ENCODE data around the gene SRBD1.

SRBD1 gene

GRCh38 chr2:45406621-45407020 is 204.4 kb downstream of the SRBD1 start:
- Histone ChIP-seq H3K36me3 (replicated peaks; ENCODE audit: low read depth, low read length) (peaks cover 5% of the 10 kb centered on the region), H4K20me1 (ENCODE audit: insufficient read depth, low read length) (no peaks in the 10 kb centered on the region), H3K9me3 (ENCODE audit: insufficient read depth, low read length) (no peaks in the 10 kb centered on the region), H2AFZ (ENCODE audit: low read depth, low read length) (no peak overlapping the region), H3K4me1 (ENCODE audit: low read length) (no peaks in the 10 kb centered on the region), H3K27ac (ENCODE audit: low read length) (no peak overlapping the region), H3K4me3 (ENCODE audit: low read length) (no peak overlapping the region), H3K27me3 (ENCODE audit: low read depth, low read length) (no peaks in the 10 kb centered on the region), H3K79me2 (ENCODE audit: low read length) (no peaks in the 10 kb centered on the region), H3K9ac (ENCODE audit: low read length) (no peak overlapping the region), H3K4me2 (ENCODE audit: low read length) (no peak overlapping the region)
- TF ChIP-seq EZH2phosphoT487 (IDR thresholded peaks at IDR 0.05; ENCODE audit: low read depth), result no peak
- TF ChIP-seq CTCF (IDR thresholded peaks at IDR 0.05; ENCODE audit: low read depth, low read length), result no peak

- TF ChIP-seq CTCF (IDR thresholded peaks at IDR 0.05; ENCODE audit: low read depth, low read length), result no peak
- Histone ChIP-seq H3K79me2 (ENCODE audit: low read length) (no peaks in the 10 kb centered on the region), H3K9ac (ENCODE audit: low read length) (no peak overlapping the region), H3K4me2 (ENCODE audit: low read length) (no peak overlapping the region), H3K36me3 (replicated peaks; ENCODE audit: low read depth, low read length) (no peaks in the 10 kb centered on the region), H2AFZ (ENCODE audit: low read depth, low read length) (no peak overlapping the region), H3K4me1 (ENCODE audit: low read length) (no peaks in the 10 kb centered on the region), H4K20me1 (ENCODE audit: insufficient read depth, low read length) (no peaks in the 10 kb centered on the region), H3K27ac (ENCODE audit: low read length) (no peak overlapping the region), H3K9me3 (ENCODE audit: insufficient read depth, low read length) (no peaks in the 10 kb centered on the region), H3K27me3 (ENCODE audit: low read depth, low read length) (no peaks in the 10 kb centered on the region), H3K4me3 (ENCODE audit: low read length) (no peak overlapping the region)
Observed at GRCh38 chr2:45404807-45405297, 206.2 kb downstream of the SRBD1 start.

GRCh38 chr2:45403036-45403435 is 208.0 kb downstream of the SRBD1 start:
- Histone ChIP-seq H3K4me1 (ENCODE audit: low read length) (no peaks in the 10 kb centered on the region), H3K9ac (ENCODE audit: low read length) (no peak overlapping the region), H3K4me3 (ENCODE audit: low read length) (no peak overlapping the region), H3K9me3 (ENCODE audit: insufficient read depth, low read length) (no peaks in the 10 kb centered on the region), H3K4me2 (ENCODE audit: low read length) (no peak overlapping the region), H2AFZ (ENCODE audit: low read depth, low read length) (no peak overlapping the region), H3K27ac (ENCODE audit: low read length) (no peak overlapping the region), H3K36me3 (replicated peaks; ENCODE audit: low read depth, low read length) (no peaks in the 10 kb centered on the region), H3K79me2 (ENCODE audit: low read length) (no peaks in the 10 kb centered on the region), H4K20me1 (ENCODE audit: insufficient read depth, low read length) (no peaks in the 10 kb centered on the region), H3K27me3 (ENCODE audit: low read depth, low read length) (no peaks in the 10 kb centered on the region)
- TF ChIP-seq CTCF (IDR thresholded peaks at IDR 0.05; ENCODE audit: low read depth, low read length) (no peak), EZH2phosphoT487 (IDR thresholded peaks at IDR 0.05; ENCODE audit: low read depth) (no peak)

- H2AFZ ChIP-seq (ENCODE audit: low read depth, low read length), result no peak overlapping the region
- no peak for TF ChIP-seq CTCF (IDR thresholded peaks at IDR 0.05; ENCODE audit: low read depth, low read length)
- TF ChIP-seq EZH2phosphoT487 (IDR thresholded peaks at IDR 0.05; ENCODE audit: low read depth), result no peak
- no peaks in the 10 kb centered on the region for H3K9me3 ChIP-seq (ENCODE audit: insufficient read depth, low read length)
- no peak overlapping the region for H3K27ac ChIP-seq (ENCODE audit: low read length)
- H4K20me1 ChIP-seq (ENCODE audit: insufficient read depth, low read length), result no peaks in the 10 kb centered on the region
- H3K79me2 ChIP-seq (ENCODE audit: low read length), result no peaks in the 10 kb centered on the region
- no peak overlapping the region for H3K9ac ChIP-seq (ENCODE audit: low read length)
- no peak overlapping the region for H3K4me2 ChIP-seq (ENCODE audit: low read length)
- no peaks in the 10 kb centered on the region for H3K27me3 ChIP-seq (ENCODE audit: low read depth, low read length)
- no peaks in the 10 kb centered on the region for H3K36me3 ChIP-seq (replicated peaks; ENCODE audit: low read depth, low read length)
- H3K4me1 ChIP-seq (ENCODE audit: low read length), result no peaks in the 10 kb centered on the region
- no peak overlapping the region for H3K4me3 ChIP-seq (ENCODE audit: low read length)
Observed at GRCh38 chr2:45401431-45401922, 209.6 kb downstream of the SRBD1 start.

Data from OCI-LY3 (cell line).